IMR-90 (cell line): Measurements from ENCODE around the gene ARHGAP10.

ENCODE experiments used
- CHD1 ChIP-seq: IDR thresholded peaks from 2 replicates; pipeline ENCODE4 v1.6.1; 2012; ENCODE audit warnings: low read depth, low read length, improper control_type of control experiment
- FOS ChIP-seq: fragments of 150-350 bp; IDR thresholded peaks from 2 replicates; pipeline ENCODE4 v1.6.1; 2016; ENCODE audit warnings: low read depth, low read length
- MAFK ChIP-seq: IDR thresholded peaks from 2 replicates; pipeline ENCODE4 v1.6.1; 2012; ENCODE audit warnings: low read depth, low read length, improper control_type of control experiment
- MAZ ChIP-seq: IDR thresholded peaks from 2 replicates; pipeline ENCODE4 v1.6.1; 2012; ENCODE audit warnings: low read depth, mild to moderate bottlenecking, low read length, improper control_type of control experiment, moderate library complexity, borderline replicate concordance
- NFE2L2 ChIP-seq: fragments of 150-350 bp; IDR thresholded peaks from 2 replicates; pipeline ENCODE4 v1.6.1; 2016; ENCODE audit warnings: low read depth, mild to moderate bottlenecking, low read length
- POLR2A ChIP-seq: IDR thresholded peaks from 2 replicates; pipeline ENCODE4 v1.6.1; 2012; ENCODE audit warnings: mild to moderate bottlenecking, low read depth, low read length
- RCOR1 ChIP-seq: IDR thresholded peaks from 2 replicates; pipeline ENCODE4 v1.6.1; 2012; ENCODE audit warnings: mild to moderate bottlenecking, low read length, improper control_type of control experiment; ENCODE audit not compliant: insufficient replicate concordance
- RFX5 ChIP-seq: IDR thresholded peaks from 2 replicates; pipeline ENCODE4 v1.8.0; 2012; ENCODE audit warnings: low read depth, mild to moderate bottlenecking, low read length, moderate library complexity
- SMC3 ChIP-seq: fragments of 150-350 bp; IDR thresholded peaks from 2 replicates; pipeline ENCODE4 v1.6.1; 2016; ENCODE audit warnings: low read depth, mild to moderate bottlenecking, antibody characterized with exemption, low read length, moderate library complexity
- USF2 ChIP-seq: fragments of 150-350 bp; IDR thresholded peaks from 2 replicates; pipeline ENCODE4 v1.6.1; 2017; ENCODE audit warnings: mild to moderate bottlenecking, antibody characterized with exemption, low read length, low read depth
- TF ChIP-seq, protein P1 (sequence below): conservative IDR thresholded peaks from 2 replicates; pipeline ENCODE4 v1.5.1; 2012; ENCODE audit warnings: mild to moderate bottlenecking, low read depth, low read length, improper control_type of control experiment

GRCh38 chr4:148097801-148098200 lies 365.9 kb downstream of the ARHGAP10 start:
- TF ChIP-seq, protein P1, sequence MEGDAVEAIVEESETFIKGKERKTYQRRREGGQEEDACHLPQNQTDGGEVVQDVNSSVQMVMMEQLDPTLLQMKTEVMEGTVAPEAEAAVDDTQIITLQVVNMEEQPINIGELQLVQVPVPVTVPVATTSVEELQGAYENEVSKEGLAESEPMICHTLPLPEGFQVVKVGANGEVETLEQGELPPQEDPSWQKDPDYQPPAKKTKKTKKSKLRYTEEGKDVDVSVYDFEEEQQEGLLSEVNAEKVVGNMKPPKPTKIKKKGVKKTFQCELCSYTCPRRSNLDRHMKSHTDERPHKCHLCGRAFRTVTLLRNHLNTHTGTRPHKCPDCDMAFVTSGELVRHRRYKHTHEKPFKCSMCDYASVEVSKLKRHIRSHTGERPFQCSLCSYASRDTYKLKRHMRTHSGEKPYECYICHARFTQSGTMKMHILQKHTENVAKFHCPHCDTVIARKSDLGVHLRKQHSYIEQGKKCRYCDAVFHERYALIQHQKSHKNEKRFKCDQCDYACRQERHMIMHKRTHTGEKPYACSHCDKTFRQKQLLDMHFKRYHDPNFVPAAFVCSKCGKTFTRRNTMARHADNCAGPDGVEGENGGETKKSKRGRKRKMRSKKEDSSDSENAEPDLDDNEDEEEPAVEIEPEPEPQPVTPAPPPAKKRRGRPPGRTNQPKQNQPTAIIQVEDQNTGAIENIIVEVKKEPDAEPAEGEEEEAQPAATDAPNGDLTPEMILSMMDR: no peak
- no peak for TF ChIP-seq SMC3
- TF ChIP-seq FOS: no peak
- no peak for TF ChIP-seq CHD1
- no peak for TF ChIP-seq RFX5
- TF ChIP-seq MAFK: no peak
- TF ChIP-seq NFE2L2: no peak
- TF ChIP-seq RCOR1: no peak
- TF ChIP-seq POLR2A: no peak
- no peak for TF ChIP-seq MAZ
- no peak for TF ChIP-seq USF2
